Left forelimb (tissue), 1 donor: ENCODE results near the gene ZNF213.
A peak's percentile ranks its signal among the peaks of the same experiment; 100 is the strongest.
"Not testable (repeated sequence)": the region's sequence is repeated elsewhere in the genome, so short reads cannot be mapped to it uniquely, and the experiment has no call there.

Experiments
- DNase-seq: peaks from one replicate; pipeline ENCODE4 v3.0.0-alpha.2; 2018; ENCODE audit warnings: low spot score

The ZNF213 gene

GRCh38 chr16:3148256-3149192 lies 13.7 kb downstream of the ZNF213 start:
- no peak for DNase-seq

DNA sequence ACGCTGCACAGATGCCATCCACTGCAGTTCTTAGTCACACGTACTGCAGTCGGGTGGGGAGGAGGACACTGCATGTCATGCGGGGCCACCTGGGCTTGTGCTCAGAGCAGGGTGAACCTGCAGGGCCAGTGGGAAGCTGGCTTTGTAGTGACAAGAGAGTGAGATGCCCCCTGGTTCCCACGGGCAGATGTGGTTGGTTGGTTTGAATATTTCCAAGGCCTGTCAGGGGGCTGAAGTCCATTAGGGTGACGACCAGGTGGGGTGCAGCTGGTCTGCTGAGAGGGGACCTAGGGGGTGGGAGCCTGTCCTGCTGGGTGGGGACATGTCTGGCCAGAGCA lies 14.3 kb downstream of the ZNF213 start:
- DNase-seq, result no peak

DNA sequence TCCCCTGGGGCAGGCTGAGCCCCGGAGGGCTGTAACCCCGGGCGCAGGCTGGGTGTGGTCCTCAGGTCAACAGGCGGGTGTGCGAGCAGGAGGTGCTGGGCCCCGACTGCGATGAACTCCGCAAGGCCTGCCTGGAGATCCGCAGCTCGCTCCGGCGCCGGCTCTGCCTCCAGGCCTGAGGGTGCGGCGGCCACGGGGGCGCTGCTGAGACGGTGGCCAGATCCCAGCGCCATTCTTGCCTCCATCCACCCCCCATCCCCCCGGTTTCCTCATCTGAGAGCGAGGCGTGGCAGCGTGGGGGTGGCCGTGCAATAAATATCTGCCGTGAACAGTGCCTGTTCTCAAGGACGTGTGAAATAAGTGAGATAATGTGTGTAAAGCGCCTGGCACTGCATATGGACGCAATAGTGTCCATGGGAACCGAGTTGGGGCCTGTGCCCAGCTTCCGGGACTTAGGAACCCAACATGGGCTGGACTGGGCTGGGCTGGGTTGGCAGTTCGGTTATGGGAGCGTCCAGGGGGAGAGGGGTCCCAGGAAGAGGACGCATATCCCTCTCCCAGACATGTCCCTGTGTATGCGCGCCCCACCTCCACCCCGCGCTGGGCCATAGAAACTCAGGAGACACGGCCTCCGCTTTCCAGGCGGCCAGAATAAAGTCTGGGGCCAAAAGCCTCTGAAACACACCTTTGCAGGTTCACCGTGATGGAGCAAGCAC lies 15.0 kb downstream of the ZNF213 start:
- peak; percentile 84 for DNase-seq

- peak; percentile 99 for DNase-seq
Measured at GRCh38 chr16:3150346-3151218, 15.8 kb downstream of the ZNF213 start.

DNA sequence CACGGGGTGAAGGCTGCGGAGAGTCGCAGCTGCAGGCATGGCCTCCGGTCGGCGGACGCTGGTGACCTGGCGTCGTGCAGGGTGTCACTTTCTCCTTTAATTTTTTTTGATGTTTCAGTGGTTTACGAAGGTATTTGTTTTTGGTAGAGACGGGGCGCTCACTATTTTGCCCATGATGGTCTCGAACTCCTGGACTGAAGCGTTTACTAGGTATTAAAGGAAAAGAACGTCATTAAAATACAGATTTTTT lies 17.1 kb downstream of the ZNF213 start:
- DNase-seq, result no peak

DNA sequence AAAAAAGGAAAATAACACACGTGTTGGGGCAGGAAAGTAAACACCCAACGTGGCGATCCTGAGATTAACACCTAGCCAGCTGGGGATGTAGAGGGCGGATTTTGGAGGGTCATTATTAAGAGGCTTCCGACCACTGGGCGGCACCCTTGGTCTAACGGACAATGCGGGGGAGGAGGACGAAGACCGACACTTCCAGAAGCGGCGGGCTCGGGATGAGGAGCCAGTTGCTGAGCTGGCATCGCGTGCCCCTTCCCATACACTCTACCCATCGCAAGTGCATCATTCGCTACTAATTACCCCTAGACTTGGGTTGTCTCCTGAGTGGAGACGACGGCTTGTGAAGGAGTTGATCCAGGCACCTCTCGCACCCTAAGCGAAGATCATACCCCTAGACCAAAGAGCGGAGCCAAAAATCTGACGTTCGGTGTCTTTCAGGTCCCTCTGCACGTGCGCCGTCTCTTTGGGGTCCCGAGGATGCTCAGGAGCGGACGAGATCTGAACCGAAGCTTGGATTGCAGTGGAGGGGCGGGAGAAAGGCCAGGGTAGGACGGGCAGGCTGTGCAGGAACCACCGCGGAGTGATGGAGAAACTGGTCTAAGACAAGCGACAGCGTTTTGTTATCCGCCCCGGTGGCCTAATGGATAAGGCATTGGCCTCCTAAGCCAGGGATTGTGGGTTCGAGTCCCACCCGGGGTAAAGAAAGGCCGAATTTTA lies 17.6 kb downstream of the ZNF213 start:
- DNase-seq, result peak; percentile 96

DNA sequence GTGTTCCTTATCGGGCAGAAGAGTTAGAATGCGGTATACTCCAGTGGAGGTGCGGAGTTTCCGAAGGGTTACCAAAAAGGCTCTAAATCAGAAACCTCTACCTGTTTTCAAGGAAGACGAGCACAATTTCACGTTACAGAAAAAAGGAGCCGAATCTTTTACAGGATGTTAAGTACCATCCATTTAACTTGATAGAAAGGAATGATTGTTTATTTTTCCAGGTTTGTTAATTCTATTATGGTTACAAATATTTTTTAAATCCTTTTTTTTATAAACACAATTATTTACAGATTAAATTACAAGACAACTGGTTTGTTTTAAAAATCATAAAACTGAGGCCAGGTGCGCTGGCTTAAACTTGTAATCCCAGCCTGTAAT lies 18.2 kb downstream of the ZNF213 start:
- no peak for DNase-seq

- no peak for DNase-seq
Measured at GRCh38 chr16:3155181-3155580, 20.4 kb downstream of the ZNF213 start.

GRCh38 chr16:3155972-3156371 lies 21.1 kb downstream of the ZNF213 start:
- DNase-seq, result no peak

- DNase-seq, result peak; percentile 88
Measured at GRCh38 chr16:3157229-3158025, 22.6 kb downstream of the ZNF213 start.

- no peak for DNase-seq
Measured at GRCh38 chr16:3158026-3158509, 23.2 kb downstream of the ZNF213 start.

DNA sequence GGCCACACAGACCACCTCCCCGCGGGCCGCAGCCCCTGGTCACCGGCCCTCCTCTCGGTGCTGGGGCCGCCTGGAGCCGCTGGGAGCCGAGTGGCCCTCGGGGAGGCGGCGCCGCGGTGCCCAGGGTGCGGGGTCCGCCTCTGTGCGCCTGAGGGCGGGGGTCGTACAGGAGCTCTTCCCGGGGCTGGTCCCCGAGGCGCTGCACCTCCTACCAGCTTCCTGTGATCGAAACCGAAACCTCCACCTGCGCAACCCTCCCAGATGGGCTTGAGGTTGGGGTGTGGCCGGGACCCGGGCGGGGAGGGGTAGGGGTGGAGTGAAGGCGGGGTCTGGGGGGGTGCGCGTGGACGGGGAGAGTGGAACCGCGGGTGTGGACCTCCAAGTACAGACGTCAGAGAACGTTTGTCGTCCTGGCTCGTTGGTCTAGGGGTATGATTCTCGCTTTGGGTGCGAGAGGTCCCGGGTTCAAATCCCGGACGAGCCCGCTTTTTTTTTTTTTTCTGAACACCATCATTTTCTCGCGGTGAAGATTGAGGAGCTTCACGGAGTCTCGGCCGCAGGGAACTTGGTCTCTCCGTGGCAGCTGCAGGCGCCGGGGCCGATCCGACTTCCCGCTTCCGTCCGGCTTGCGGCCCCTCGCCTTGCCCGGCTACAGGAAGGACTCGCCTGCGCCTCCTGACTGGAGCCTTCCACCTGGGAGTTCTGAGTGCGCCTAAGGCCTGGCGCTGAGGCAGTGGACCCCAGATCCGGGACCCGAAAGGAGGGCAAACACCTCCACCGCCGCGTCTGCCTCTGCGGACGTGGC lies 23.9 kb downstream of the ZNF213 start:
- peak; percentile 89 for DNase-seq

- no peak for DNase-seq
Measured at GRCh38 chr16:3161235-3162018, 26.6 kb downstream of the ZNF213 start.

DNA sequence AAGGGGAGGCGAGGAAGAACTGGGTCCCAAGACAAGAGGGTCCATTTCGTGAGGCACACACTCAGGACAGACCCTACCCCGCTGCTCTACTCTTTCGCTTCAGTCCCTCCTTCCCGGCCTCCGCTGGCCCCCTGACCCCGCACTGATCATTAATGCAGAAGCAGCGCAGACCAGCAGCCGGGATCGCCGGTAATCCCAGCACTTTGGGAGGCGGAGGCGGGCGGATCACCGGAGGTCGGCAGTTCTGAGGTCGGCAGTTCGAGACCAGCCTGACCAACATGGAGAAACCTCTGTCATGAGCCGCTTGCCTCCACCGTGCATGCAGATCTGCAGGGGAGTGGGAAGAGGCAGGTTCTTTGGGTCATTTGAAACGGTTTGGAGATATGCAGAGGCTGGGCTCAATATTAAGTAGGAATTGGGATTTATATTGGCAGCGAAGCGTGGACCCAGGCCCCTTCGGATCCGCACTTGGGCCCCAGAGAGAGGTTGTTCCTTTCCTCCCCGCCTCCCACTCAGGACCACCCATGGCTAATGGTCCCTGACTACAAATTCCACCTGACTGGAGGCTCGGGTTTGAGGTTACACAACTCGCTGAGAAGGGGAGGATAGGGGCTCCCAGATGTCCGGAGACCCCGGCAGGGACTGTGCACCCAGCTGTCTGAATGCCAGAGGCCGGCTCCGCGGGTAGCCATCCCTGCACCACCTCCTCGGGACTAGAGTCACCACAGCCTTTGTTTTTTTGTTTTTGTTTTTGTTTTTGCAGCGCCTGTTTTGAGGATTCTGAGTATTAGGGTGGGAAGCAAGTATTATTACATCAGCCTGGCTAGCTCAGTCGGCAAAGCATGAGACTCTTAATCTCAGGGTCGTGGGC lies 29.5 kb downstream of the ZNF213 start:
- no peak for DNase-seq

GRCh38 chr16:3165111-3165822 lies 30.4 kb downstream of the ZNF213 start:
- DNase-seq, result no peak

- DNase-seq, result no peak
Measured at GRCh38 chr16:3166505-3166886, 31.7 kb downstream of the ZNF213 start.

GRCh38 chr16:3168729-3169128 lies 33.9 kb downstream of the ZNF213 start:
- not testable (repeated sequence) for DNase-seq
